Stimulated activated CD4-positive, alpha-beta T cell treated with anti-CD3 and anti-CD28 coated beads, Interleukin-4, amount 100 ng/mL, for 4 hours (primary cell): ENCODE measurements around the gene VAT1L.

Experiments
- DNase-seq, 2 experiments: peaks; one replicate each; pipeline ENCODE4 v3.0.0-alpha.2; 2020

VAT1L gene

GRCh38 chr16:77784441-77785372 is 3.7 kb upstream of the VAT1L start:
- no peak for DNase-seq

- no peak for DNase-seq
Observed at GRCh38 chr16:77785373-77785764, 3.0 kb upstream of the VAT1L start.

- DNase-seq = no peak
Observed at GRCh38 chr16:77786186-77786847, 2.0 kb upstream of the VAT1L start.

- DNase-seq = no peak
Observed at GRCh38 chr16:77787452-77787851, 912 bp upstream of the VAT1L start.

GRCh38 chr16:77789085-77790008 is 983 bp downstream of the VAT1L start:
- no peak for DNase-seq

GRCh38 chr16:77790009-77790372 is 1.6 kb downstream of the VAT1L start:
- DNase-seq = no peak

- no peak for DNase-seq
Observed at GRCh38 chr16:77790912-77791311, 2.5 kb downstream of the VAT1L start.

GRCh38 chr16:77793417-77793816 is 5.1 kb downstream of the VAT1L start:
- DNase-seq = no peak

GRCh38 chr16:77794586-77794985 is 6.2 kb downstream of the VAT1L start:
- no peak for DNase-seq

GRCh38 chr16:77801817-77802216 is 13.5 kb downstream of the VAT1L start:
- no peak for DNase-seq

- DNase-seq = no peak
Observed at GRCh38 chr16:77805398-77805797, 17.0 kb downstream of the VAT1L start.

- no peak for DNase-seq
Observed at GRCh38 chr16:77807021-77807420, 18.7 kb downstream of the VAT1L start.

- DNase-seq = no peak
Observed at GRCh38 chr16:77812856-77813500, 24.6 kb downstream of the VAT1L start.

- DNase-seq = no peak
Observed at GRCh38 chr16:77816293-77816692, 27.9 kb downstream of the VAT1L start.

GRCh38 chr16:77820340-77820739 is 32.0 kb downstream of the VAT1L start:
- DNase-seq = no peak

GRCh38 chr16:77822661-77823060 is 34.3 kb downstream of the VAT1L start:
- no peak for DNase-seq

- DNase-seq = no peak
Observed at GRCh38 chr16:77823067-77823466, 34.7 kb downstream of the VAT1L start.

GRCh38 chr16:77825196-77825595 is 36.8 kb downstream of the VAT1L start:
- no peak for DNase-seq

GRCh38 chr16:77827032-77827431 is 38.7 kb downstream of the VAT1L start:
- DNase-seq = no peak

- DNase-seq = no peak
Observed at GRCh38 chr16:77833921-77834634, 45.7 kb downstream of the VAT1L start.

- no peak for DNase-seq
Observed at GRCh38 chr16:77834635-77835540, 46.5 kb downstream of the VAT1L start.
